Measurements from ENCODE around the gene MYADM. TPM values are rescaled to one million over a fixed set of nuclear protein-coding genes. Genes with fewer than 3 reads are reported as not detected.

MYADM gene
- total and polyA plus RNA-seq, 2 of the 13 experiments (the other 11 are each of a cell fraction or from before 2014, with no cell fraction given) = 19.9 to 38.1 TPM

- TF ChIP-seq MAFG (CRISPR knock-in tag; IDR thresholded peaks at IDR 0.05) = no peak
- TF ChIP-seq MTF2 (CRISPR knock-in tag; IDR thresholded peaks at IDR 0.05; ENCODE audit: borderline replicate concordance) = no peak
- TF ChIP-seq, protein P1, sequence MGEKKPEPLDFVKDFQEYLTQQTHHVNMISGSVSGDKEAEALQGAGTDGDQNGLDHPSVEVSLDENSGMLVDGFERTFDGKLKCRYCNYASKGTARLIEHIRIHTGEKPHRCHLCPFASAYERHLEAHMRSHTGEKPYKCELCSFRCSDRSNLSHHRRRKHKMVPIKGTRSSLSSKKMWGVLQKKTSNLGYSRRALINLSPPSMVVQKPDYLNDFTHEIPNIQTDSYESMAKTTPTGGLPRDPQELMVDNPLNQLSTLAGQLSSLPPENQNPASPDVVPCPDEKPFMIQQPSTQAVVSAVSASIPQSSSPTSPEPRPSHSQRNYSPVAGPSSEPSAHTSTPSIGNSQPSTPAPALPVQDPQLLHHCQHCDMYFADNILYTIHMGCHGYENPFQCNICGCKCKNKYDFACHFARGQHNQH (CRISPR knock-in tag; IDR thresholded peaks at IDR 0.05) = peak; percentile 61
- no peak for TF ChIP-seq ARNT (IDR thresholded peaks at IDR 0.05)
- TF ChIP-seq, protein P2, sequence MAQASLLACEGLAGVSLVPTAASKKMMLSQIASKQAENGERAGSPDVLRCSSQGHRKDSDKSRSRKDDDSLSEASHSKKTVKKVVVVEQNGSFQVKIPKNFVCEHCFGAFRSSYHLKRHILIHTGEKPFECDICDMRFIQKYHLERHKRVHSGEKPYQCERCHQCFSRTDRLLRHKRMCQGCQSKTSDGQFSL (CRISPR knock-in tag; IDR thresholded peaks at IDR 0.05) = no peak
- no peak for TF ChIP-seq MTA3 (CRISPR knock-in tag; IDR thresholded peaks at IDR 0.05)
- TF ChIP-seq ZBTB7B (CRISPR knock-in tag; IDR thresholded peaks at IDR 0.05) = peak; percentile 37; the same call in 1 of the 2 replicates
- TF ChIP-seq BCL6 (CRISPR knock-in tag; IDR thresholded peaks at IDR 0.05) = no peak
- peak; percentile 64; the same call in 1 of the 2 replicates for TF ChIP-seq HIVEP1 (CRISPR knock-in tag; IDR thresholded peaks at IDR 0.05)
- TF ChIP-seq, protein P3, sequence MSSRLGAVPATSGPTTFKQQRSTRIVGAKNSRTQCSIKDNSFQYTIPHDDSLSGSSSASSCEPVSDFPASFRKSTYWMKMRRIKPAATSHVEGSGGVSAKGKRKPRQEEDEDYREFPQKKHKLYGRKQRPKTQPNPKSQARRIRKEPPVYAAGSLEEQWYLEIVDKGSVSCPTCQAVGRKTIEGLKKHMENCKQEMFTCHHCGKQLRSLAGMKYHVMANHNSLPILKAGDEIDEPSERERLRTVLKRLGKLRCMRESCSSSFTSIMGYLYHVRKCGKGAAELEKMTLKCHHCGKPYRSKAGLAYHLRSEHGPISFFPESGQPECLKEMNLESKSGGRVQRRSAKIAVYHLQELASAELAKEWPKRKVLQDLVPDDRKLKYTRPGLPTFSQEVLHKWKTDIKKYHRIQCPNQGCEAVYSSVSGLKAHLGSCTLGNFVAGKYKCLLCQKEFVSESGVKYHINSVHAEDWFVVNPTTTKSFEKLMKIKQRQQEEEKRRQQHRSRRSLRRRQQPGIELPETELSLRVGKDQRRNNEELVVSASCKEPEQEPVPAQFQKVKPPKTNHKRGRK (CRISPR knock-in tag; IDR thresholded peaks at IDR 0.05) = no peak
- no peak for TF ChIP-seq GABPA (IDR thresholded peaks at IDR 0.05; ENCODE audit: low read depth, low read length)
- TF ChIP-seq GABPA (CRISPR knock-in tag; IDR thresholded peaks at IDR 0.05; ENCODE audit: low read depth) = peak; percentile 44; the same call in 1 of the 2 replicates
- peak; percentile 49; the same call in 1 of the 2 replicates for TF ChIP-seq POLR2G (IDR thresholded peaks at IDR 0.05; ENCODE audit: low read depth, low read length)
- TF ChIP-seq ZNF350 (CRISPR knock-in tag; IDR thresholded peaks at IDR 0.05; ENCODE audit: borderline replicate concordance, low read depth) = peak; percentile 47; the same call in 1 of the 2 replicates
- TF ChIP-seq ZNF660 (CRISPR knock-in tag; IDR thresholded peaks at IDR 0.05; ENCODE audit: borderline replicate concordance, low read depth) = no peak
- 0 out of 2 replicates have a peak, but pooled peaks have one; percentile 32 for TF ChIP-seq ZNF335 (CRISPR knock-in tag; IDR thresholded peaks at IDR 0.05)
- TF ChIP-seq TARDBP (CRISPR knock-in tag; IDR thresholded peaks at IDR 0.05) = peak; percentile 47
- peak; percentile 42; the same call in 1 of the 2 replicates for TF ChIP-seq PHF8 (CRISPR knock-in tag; IDR thresholded peaks at IDR 0.05)
- TF ChIP-seq JUN (CRISPR knock-in tag; IDR thresholded peaks at IDR 0.05) = no peak
- TF ChIP-seq RFX3 (CRISPR knock-in tag; IDR thresholded peaks at IDR 0.05) = peak; percentile 99
- no peak for TF ChIP-seq SMAD9 (CRISPR knock-in tag; IDR thresholded peaks at IDR 0.05)
- TF ChIP-seq KLF16 (CRISPR knock-in tag; IDR thresholded peaks at IDR 0.05) = peak in 1 of 2 experiments; percentile 42; a peak in 1 of 4 replicates
- TF ChIP-seq XRCC5 (optimal IDR thresholded peaks at IDR 0.05; ENCODE audit: low read length) = peak; percentile 84
- no peak for TF ChIP-seq ZNF792 (CRISPR knock-in tag; IDR thresholded peaks at IDR 0.05)
- TF ChIP-seq ZNF124 (CRISPR knock-in tag; IDR thresholded peaks at IDR 0.05) = peak; percentile 49; the same call in 1 of the 2 replicates
- peak; percentile 51; the same call in 1 of the 2 replicates for TF ChIP-seq MAZ (IDR thresholded peaks at IDR 0.05; ENCODE audit: borderline replicate concordance, low read depth, low read length)
- TF ChIP-seq MAZ (CRISPR knock-in tag; IDR thresholded peaks at IDR 0.05; ENCODE audit: low read depth) = peak; percentile 81
- TF ChIP-seq MED1 (CRISPR knock-in tag; IDR thresholded peaks at IDR 0.05) = 0 out of 2 replicates have a peak, but pooled peaks have one; percentile 15
- TF ChIP-seq RFX1 (IDR thresholded peaks at IDR 0.05) = peak; percentile 95
Observed at GRCh38 chr19:53879140-53880081, 11.7 kb downstream of the MYADM start (continued).

Data from HepG2 (cell line).